Measurements from ENCODE around the gene TARDBP. TPM values are rescaled to one million over a fixed set of nuclear protein-coding genes. Genes with fewer than 3 reads are reported as not detected.

Gene TARDBP
- total RNA-seq, 1 experiment from 2014 or later: 155 TPM

DNA sequence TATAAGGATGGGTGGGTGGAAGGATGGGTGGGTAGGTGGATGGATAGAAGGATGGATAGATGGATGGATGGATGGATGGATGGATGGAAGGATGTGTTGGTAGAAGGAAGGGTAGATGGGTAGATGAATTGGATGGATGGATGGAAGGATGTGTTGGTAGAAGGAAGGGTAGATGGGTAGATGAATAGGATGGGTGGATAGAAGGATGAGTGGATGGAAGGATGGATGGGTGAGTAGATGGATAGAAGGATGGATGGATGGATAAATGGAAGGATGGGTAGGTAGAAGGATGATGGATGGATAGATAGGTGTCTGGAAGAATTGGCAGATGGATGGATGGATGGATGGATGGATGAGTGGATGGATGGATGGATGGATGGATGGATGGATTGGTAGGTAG, 28.6 kb downstream of the TARDBP start:
- intact Hi-C loops (cut with micrococcal nuclease): no loop called here
- Histone ChIP-seq H3K27ac (ENCODE audit: low read depth, low read length) (no peak overlapping the region), H3K4me1 (ENCODE audit: control insufficient read depth in 1 of 2, insufficient read depth in 2 of 2, low read length in 2 of 2) (peaks cover 0 to 7% of the 10 kb centered on the region in 2 experiments; a peak in 1 of 4 replicates), H3K9me3 (ENCODE audit: control insufficient read depth in 1 of 2, insufficient read depth in 1 of 2, low read depth in 1 of 2, low read length in 2 of 2) (no peaks in the 10 kb centered on the region), H3K4me3 (replicated peaks in 1 of 2; ENCODE audit: low read depth in 1 of 2, low read length in 2 of 2) (no peak overlapping the region), H3K4me2 (ENCODE audit: low read length) (no peak overlapping the region), H3K27me3 (ENCODE audit: insufficient read depth, low read length) (no peaks in the 10 kb centered on the region), H2AFZ (ENCODE audit: low read depth, low read length, poor library complexity, severe bottlenecking) (no peak overlapping the region), H3K79me2 (ENCODE audit: insufficient read depth, low read length) (no peaks in the 10 kb centered on the region), H3K36me3 (ENCODE audit: control insufficient read depth in 1 of 2, insufficient read depth in 2 of 2, low read length in 2 of 2) (no peaks in the 10 kb centered on the region), H4K20me1 (ENCODE audit: insufficient read depth) (no peaks in the 10 kb centered on the region), H3K9ac (ENCODE audit: low read length) (no peak overlapping the region), H3K9me2 (ENCODE audit: insufficient read depth) (no peaks in the 10 kb centered on the region)
- BruUV-seq (replicated peaks): no TSS peak
- ChIA-PET POLR2A (interaction anchor here (0.6 kb wide), 1 partner anchor 20 kb away, joined by 4 read pairs; no protein-coding TSS in a partner anchor), CTCF (no interaction called here), RAD21 (ENCODE audit: low non-redundant PET in 1 of 2, low total read pairs in 2 of 2, uncharacterized antibody in 2 of 2, unreplicated experiment in 2 of 2) (no interaction called here)
- TF ChIP-seq ZNF274 (IDR thresholded peaks at IDR 0.05; ENCODE audit: low read depth, low read length) (no peak), YY1 (IDR thresholded peaks at IDR 0.05; ENCODE audit: extremely low read depth, insufficient replicate concordance, low read depth, low read length) (no peak), SP1 (IDR thresholded peaks at IDR 0.05; ENCODE audit: low read depth) (no peak), JUND (IDR thresholded peaks at IDR 0.05) (no peak), POLR2AphosphoS5 (IDR thresholded peaks at IDR 0.05; ENCODE audit: low read depth, low read length) (no peak), EZH2phosphoT487 (IDR thresholded peaks at IDR 0.05; ENCODE audit: borderline replicate concordance) (no peak), ZBTB33 (IDR thresholded peaks at IDR 0.05; ENCODE audit: extremely low read depth, insufficient replicate concordance, low read length) (no peak), REST (IDR thresholded peaks at IDR 0.05; ENCODE audit: low read depth) (no peak), ZFX (IDR thresholded peaks at IDR 0.05) (no peak), CEBPB (IDR thresholded peaks at IDR 0.05; ENCODE audit: low read depth) (no peak), CTCF (IDR thresholded peaks at IDR 0.05 in 2 of 3, conservative IDR thresholded peaks at IDR 0.05 in 1 of 3; ENCODE audit: borderline replicate concordance in 1 of 3, insufficient read depth in 1 of 3, low read depth in 2 of 3, low read length in 2 of 3) (no peak), ELF1 (IDR thresholded peaks at IDR 0.05; ENCODE audit: borderline replicate concordance, low read depth) (no peak), MAX (IDR thresholded peaks at IDR 0.05) (no peak), RAD21 (IDR thresholded peaks at IDR 0.05; ENCODE audit: low read depth) (no peak), FOSL1 (IDR thresholded peaks at IDR 0.05; ENCODE audit: low read depth) (no peak), CBX3 (IDR thresholded peaks at IDR 0.05; ENCODE audit: low read depth) (no peak), EGR1 (IDR thresholded peaks at IDR 0.05; ENCODE audit: low read depth) (no peak), SIN3A (IDR thresholded peaks at IDR 0.05; ENCODE audit: low read depth) (no peak)
- DNase-seq (ENCODE audit: low read depth, low spot score) (no peak), ATAC-seq (no peak)

All from HCT116 (cell line).